Gastroesophageal sphincter (tissue), 2 donors: ENCODE results near the gene CD6.

Experiments
- EP300 ChIP-seq: sonication (generic); formaldehyde crosslinking; IDR thresholded peaks from one replicate; pipeline ENCODE4 v1.6.1; 2017; ENCODE audit warnings: antibody characterized with exemption, mild to moderate bottlenecking
- POLR2A ChIP-seq, 2 donors: fragments of 450-650 bp; IDR thresholded peaks; one replicate each; pipeline ENCODE4 v1.6.1; 2017; ENCODE audit warnings: antibody characterized with exemption in 2 of 2, mild to moderate bottlenecking in 2 of 2, moderate library complexity in 1 of 2

- TF ChIP-seq EP300 (no peak), POLR2A (IDR thresholded peaks at IDR 0.05) (no peak)
These were observed 80.9 kb downstream of the CD6 start for GRCh38 chr11:61052182-61052972.
